Stomach (tissue), 9 donors: ENCODE results near the gene MCC. TPM values are rescaled to one million over a fixed set of nuclear protein-coding genes. Genes with fewer than 3 reads are reported as not detected.
A peak's percentile ranks its signal among the peaks of the same experiment; 100 is the strongest.

ENCODE experiments used
- DNase-seq, 2 donors: peaks; one replicate each; pipeline versions ENCODE4 v3.0.0 to v3.0.0-alpha.2; 2013 to 2019
- H3K27ac ChIP-seq, 5 donors: fragments of 200-600 bp in 4 of 5; sonication (generic) in 4 of 5; one replicate each; pipeline ENCODE4 v1.5.1; 2013 to 2019; ENCODE audit warnings: mild to moderate bottlenecking in 1 of 5, moderate library complexity in 1 of 5
- H3K27me3 ChIP-seq, 3 donors: fragments of 200-600 bp; sonication (generic); one replicate each; pipeline ENCODE4 v1.5.1; 2017 to 2019; ENCODE audit warnings: mixed run types in 1 of 3
- H3K36me3 ChIP-seq, 4 donors: fragments of 200-600 bp; sonication (generic); 1 replicate in 3 of 4; 2 replicates in 1 of 4; pipeline ENCODE4 v1.5.1; 2016 to 2019
- H3K4me1 ChIP-seq, 4 donors: fragments of 200-600 bp; sonication (generic); one replicate each; pipeline ENCODE4 v1.5.1; 2016 to 2019
- H3K4me3 ChIP-seq, 4 donors: fragments of 200-600 bp; sonication (generic) in 3 of 4; one replicate each; pipeline ENCODE4 v1.5.1; 2016 to 2019; ENCODE audit warnings: mild to moderate bottlenecking in 1 of 4
- H3K9me3 ChIP-seq, 4 donors: fragments of 200-600 bp; sonication (generic); one replicate each; pipeline ENCODE4 v1.5.1; 2016 to 2019
- EP300 ChIP-seq: sonication (generic); formaldehyde crosslinking; IDR thresholded peaks from one replicate; pipeline ENCODE4 v1.6.1; 2017; ENCODE audit warnings: antibody characterized with exemption
- POLR2A ChIP-seq, 4 donors: fragments of 450-650 bp; IDR thresholded peaks; one replicate each; pipeline ENCODE4 v1.6.1; 2016; ENCODE audit warnings: antibody characterized with exemption in 4 of 4, control low read depth in 2 of 4, mild to moderate bottlenecking in 1 of 4, moderate library complexity in 1 of 4
- POLR2AphosphoS5 ChIP-seq, 3 donors: sonication (generic); formaldehyde crosslinking; IDR thresholded peaks; one replicate each; pipeline ENCODE4 v1.6.1; 2016; ENCODE audit warnings: antibody characterized with exemption in 3 of 3
- WGBS, 5 donors: extraction: QIAGEN DNeasy Blood & Tissue Kit in 3 of 5; methylation state at CpG; one replicate each; pipeline versions ENCODE4 v1.1.5 to v1.1.7; 2013 to 2018; 5-methylcytosine and 5-hydroxymethylcytosine counted together
- intact Hi-C: fragments of 100-400 bp; cut with DNase I; formaldehyde crosslinking; loops from one replicate; pipeline ENCODE4 v1.15.1; 2023; ENCODE audit warnings: low total_unique reads
- polyA plus RNA-seq, 3 donors: library from polyadenylated mRNA; stranded (reverse); fragments of 200-250 nt; gene quantifications; one replicate each; pipeline ENCODE4 v1.2.3, GENCODE V29; 2013
- total RNA-seq, 5 donors: library from RNA; depleted of rRNA; stranded (reverse); fragments of >200 nt; gene quantifications; one replicate each; pipeline versions ENCODE4 v1.1.0 to v1.2.3, GENCODE V29; 2014 to 2016
- TF ChIP-seq, protein P1 (sequence below), 7 experiments: fragments of 450-650 bp in 4 of 7; fragments of 200-600 bp in 3 of 7; sonication (generic) in 3 of 7; IDR thresholded peaks; one replicate each; pipeline ENCODE4 v1.5.1; 2016 to 2019; ENCODE audit warnings: antibody characterized with exemption in 7 of 7, control low read depth in 2 of 7, mild to moderate bottlenecking in 1 of 7
- donor health status: healthy with polysubstance abuse.
- donor health status: Bipolar disorder and iron deficiency.
- donor health status: healthy.

Gene MCC
- total and polyA plus RNA-seq, 8 donors: 3.8 to 35.1 (median 8.9) TPM

DNA sequence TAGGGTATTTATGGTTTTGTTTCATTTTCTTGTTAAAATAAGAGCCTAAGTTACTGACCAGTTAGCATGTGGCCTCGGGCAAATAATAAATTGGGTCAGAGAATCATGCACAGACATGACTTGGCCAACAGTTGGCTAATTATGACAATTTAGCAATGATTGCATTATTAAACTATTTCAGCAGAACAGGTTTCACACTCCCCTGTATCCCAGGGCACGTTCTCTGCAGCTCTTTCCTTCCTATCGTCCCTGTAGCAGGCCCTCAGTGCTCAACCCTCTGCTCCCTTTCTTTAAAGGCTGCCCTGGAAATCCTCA is 221.4 kb downstream of the MCC start:
- WGBS, 5 donors: 77 to 93% (median 82%) methylated on average over 3 of the region's 3 CpGs
- no peaks in the 10 kb centered on the region for H3K36me3 ChIP-seq
- intact Hi-C loops: no loop called here

DNA sequence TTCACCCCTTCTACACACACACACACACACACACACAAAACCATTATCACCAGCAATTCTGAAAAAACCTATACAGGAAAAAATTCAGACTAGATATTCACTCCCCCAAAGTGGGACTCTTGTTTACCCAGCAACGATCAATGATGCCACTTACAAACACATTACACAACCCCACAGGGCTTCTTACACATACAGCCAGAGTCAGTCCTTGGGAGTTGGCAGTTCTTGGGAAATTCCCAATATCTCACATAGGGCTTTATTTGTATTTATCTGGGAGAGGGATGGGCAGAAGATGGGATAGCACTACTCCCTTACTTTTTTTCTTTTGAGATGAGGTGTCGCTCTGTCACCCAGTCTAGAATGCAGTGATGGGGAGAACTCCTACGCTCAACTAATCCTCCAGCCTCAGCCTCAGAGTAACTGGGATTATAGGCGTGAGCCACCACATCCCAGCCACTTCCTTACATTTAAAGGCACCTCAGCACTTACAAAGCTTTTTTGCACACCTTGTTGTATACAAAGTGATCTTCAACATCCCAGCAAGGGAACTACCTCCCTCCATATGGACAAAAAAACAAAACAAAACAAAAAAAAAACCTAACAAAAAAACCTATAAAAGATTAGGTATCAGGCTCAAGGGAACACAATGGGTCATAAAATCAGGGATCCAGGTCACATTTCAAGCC is 221.9 kb downstream of the MCC start:
- Histone ChIP-seq H3K27ac (no peak overlapping the region), H3K4me1 (peaks cover 0 to 29% (median 4%) of the 10 kb centered on the region in 4 donors), H3K4me3 (no peak overlapping the region), H3K9me3 (no peaks in the 10 kb centered on the region), H3K27me3 (no peaks in the 10 kb centered on the region), H3K36me3 (no peaks in the 10 kb centered on the region)
- TF ChIP-seq EP300 (no peak), POLR2AphosphoS5 (IDR thresholded peaks at IDR 0.05) (no peak), POLR2A (IDR thresholded peaks at IDR 0.05) (no peak)
- TF ChIP-seq, protein P1, sequence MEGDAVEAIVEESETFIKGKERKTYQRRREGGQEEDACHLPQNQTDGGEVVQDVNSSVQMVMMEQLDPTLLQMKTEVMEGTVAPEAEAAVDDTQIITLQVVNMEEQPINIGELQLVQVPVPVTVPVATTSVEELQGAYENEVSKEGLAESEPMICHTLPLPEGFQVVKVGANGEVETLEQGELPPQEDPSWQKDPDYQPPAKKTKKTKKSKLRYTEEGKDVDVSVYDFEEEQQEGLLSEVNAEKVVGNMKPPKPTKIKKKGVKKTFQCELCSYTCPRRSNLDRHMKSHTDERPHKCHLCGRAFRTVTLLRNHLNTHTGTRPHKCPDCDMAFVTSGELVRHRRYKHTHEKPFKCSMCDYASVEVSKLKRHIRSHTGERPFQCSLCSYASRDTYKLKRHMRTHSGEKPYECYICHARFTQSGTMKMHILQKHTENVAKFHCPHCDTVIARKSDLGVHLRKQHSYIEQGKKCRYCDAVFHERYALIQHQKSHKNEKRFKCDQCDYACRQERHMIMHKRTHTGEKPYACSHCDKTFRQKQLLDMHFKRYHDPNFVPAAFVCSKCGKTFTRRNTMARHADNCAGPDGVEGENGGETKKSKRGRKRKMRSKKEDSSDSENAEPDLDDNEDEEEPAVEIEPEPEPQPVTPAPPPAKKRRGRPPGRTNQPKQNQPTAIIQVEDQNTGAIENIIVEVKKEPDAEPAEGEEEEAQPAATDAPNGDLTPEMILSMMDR (IDR thresholded peaks at IDR 0.05): no peak
- WGBS, 5 donors: 70 to 83% (median 79%) methylated on average over 4 of the region's 4 CpGs
- no peak for DNase-seq
- intact Hi-C loops: no loop called here

More for the DNA sequence above, 221.4 kb downstream of the MCC start:
- H3K27me3 ChIP-seq: no peaks in the 10 kb centered on the region
- H3K4me3 ChIP-seq: no peak overlapping the region
- no peaks in the 10 kb centered on the region for H3K9me3 ChIP-seq
- H3K4me1 ChIP-seq: peaks cover under 1 to 29% (median 4%) of the 10 kb centered on the region in 4 donors
- DNase-seq: no peak
- TF ChIP-seq, protein P1 (IDR thresholded peaks at IDR 0.05): no peak
- no peak for TF ChIP-seq POLR2A (IDR thresholded peaks at IDR 0.05)
- no peak for TF ChIP-seq POLR2AphosphoS5 (IDR thresholded peaks at IDR 0.05)
- TF ChIP-seq EP300: no peak
- H3K27ac ChIP-seq: no peak overlapping the region

DNA sequence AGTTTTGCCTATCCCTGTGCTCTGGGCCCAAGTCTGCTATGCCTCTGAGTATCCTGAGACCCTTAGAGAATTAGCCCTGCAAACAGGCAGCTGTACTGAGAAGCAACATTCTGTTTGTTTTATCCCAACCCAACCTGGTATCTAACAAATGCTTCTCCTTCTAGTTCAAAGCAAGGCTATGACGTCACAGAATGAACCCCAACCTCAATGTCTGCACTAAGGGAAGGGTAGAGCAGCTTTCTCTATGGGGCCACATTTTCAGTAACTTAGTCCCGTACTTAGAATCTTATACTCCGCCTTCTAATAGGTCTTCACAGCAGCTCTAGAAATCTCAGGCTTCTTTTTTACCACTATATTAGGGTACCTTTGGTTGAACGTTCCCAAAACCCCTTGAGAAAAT is 223.1 kb downstream of the MCC start:
- no peak for TF ChIP-seq POLR2A (IDR thresholded peaks at IDR 0.05)
- no peak for TF ChIP-seq POLR2AphosphoS5 (IDR thresholded peaks at IDR 0.05)
- TF ChIP-seq, protein P1 (IDR thresholded peaks at IDR 0.05): no peak
- TF ChIP-seq EP300: no peak
- Histone ChIP-seq H3K4me3 (no peak overlapping the region), H3K9me3 (no peaks in the 10 kb centered on the region), H3K4me1 (peaks cover 0 to 20% (median 2%) of the 10 kb centered on the region in 4 donors), H3K27ac (no peak overlapping the region), H3K36me3 (no peaks in the 10 kb centered on the region), H3K27me3 (no peaks in the 10 kb centered on the region)
- no peak for DNase-seq
- WGBS, 5 donors: 80 to 94% (median 86%) methylated on average over 4 of the region's 4 CpGs
- intact Hi-C loops: no loop called here

DNA sequence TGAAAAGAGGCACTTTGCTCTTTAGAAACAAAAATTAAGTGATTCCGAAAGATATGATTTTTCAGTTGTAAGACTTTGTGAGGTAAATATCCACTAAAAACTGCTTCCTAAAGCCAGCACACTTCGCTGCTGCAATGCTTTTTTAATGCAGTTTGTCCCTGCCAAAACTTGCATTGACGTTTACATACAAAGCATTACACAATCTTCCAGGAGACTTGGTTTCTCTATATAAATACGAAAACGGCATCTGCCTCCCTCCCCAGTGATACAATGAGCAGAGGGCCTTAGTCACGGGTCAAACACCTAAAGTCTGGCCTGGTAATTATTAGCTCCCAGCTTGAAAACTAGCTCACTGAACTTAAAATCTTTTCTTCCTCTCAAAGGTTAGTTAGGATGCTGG is 224.2 kb downstream of the MCC start:
- H3K4me3 ChIP-seq: no peak overlapping the region
- no peaks in the 10 kb centered on the region for H3K36me3 ChIP-seq
- no peak for TF ChIP-seq POLR2AphosphoS5 (IDR thresholded peaks at IDR 0.05)
- TF ChIP-seq EP300: no peak
- TF ChIP-seq, protein P1 (IDR thresholded peaks at IDR 0.05): no peak
- TF ChIP-seq POLR2A (IDR thresholded peaks at IDR 0.05): no peak
- intact Hi-C loops: no loop called here
- H3K9me3 ChIP-seq: no peaks in the 10 kb centered on the region
- no peaks in the 10 kb centered on the region for H3K27me3 ChIP-seq
- peak overlapping the region in 1 of 5 donors; percentile 15 for H3K27ac ChIP-seq
- DNase-seq: peak in 1 of 2 donors; percentile 62
- WGBS, 5 donors: 54 to 73% (median 59%) methylated on average over 6 of the region's 6 CpGs
- H3K4me1 ChIP-seq: peaks cover 0 to 13% (median 0%) of the 10 kb centered on the region in 4 donors
